C4-2B (cell line): Measurements from ENCODE around the gene CLK3.

Experiments
- H3K27ac ChIP-seq: fragments of 450-650 bp; 2 replicates; pipeline ENCODE4 v1.5.1; 2017
- ZFX ChIP-seq: fragments of 450-650 bp; IDR thresholded peaks from 2 replicates; pipeline ENCODE4 v1.6.1; 2017
- TF ChIP-seq, protein P1 (sequence below): fragments of 450-650 bp; conservative IDR thresholded peaks from 2 replicates; pipeline ENCODE4 v1.5.1; 2017; ENCODE audit warnings: mild to moderate bottlenecking

CLK3 gene

DNA sequence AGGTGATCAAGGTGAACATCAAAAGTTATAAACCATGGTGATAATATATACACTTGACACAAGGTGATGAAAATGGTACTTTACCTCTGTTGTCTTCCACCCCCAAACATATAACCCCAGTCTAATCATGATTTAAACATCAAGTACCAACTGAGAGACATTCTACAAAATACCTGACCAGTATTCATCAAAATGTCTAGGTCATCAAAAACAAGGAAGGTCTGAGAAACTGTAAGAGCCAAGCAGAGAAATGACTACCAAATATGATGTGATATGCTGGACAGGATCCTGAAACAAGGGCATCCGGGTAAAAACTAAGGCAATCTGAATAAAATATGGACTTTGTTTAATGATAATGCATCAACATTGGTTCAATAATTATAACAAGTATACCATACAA lies 52.3 kb downstream of the CLK3 start:
- TF ChIP-seq, protein P1, sequence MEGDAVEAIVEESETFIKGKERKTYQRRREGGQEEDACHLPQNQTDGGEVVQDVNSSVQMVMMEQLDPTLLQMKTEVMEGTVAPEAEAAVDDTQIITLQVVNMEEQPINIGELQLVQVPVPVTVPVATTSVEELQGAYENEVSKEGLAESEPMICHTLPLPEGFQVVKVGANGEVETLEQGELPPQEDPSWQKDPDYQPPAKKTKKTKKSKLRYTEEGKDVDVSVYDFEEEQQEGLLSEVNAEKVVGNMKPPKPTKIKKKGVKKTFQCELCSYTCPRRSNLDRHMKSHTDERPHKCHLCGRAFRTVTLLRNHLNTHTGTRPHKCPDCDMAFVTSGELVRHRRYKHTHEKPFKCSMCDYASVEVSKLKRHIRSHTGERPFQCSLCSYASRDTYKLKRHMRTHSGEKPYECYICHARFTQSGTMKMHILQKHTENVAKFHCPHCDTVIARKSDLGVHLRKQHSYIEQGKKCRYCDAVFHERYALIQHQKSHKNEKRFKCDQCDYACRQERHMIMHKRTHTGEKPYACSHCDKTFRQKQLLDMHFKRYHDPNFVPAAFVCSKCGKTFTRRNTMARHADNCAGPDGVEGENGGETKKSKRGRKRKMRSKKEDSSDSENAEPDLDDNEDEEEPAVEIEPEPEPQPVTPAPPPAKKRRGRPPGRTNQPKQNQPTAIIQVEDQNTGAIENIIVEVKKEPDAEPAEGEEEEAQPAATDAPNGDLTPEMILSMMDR = no peak
- TF ChIP-seq ZFX = no peak
- H3K27ac ChIP-seq = no peak overlapping the region

DNA sequence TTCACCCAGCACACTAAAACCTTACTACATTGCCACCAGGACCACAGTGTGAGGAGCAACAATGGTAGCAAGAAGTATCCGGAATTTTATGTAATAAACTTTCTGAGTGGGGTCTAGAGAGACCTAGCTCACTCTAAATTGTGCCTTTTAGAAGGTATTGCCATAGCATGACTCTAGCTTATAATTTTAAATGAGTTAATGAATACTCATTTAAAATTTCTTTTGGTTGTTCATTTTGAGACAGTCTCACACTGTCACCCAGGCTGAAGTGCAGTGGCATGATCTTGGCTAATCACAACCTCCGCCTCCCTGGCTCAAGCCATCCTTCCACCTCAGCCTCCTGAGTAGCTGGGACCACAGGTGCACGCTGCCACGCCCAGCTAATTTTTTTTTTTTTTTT lies 54.0 kb downstream of the CLK3 start:
- no peak for TF ChIP-seq ZFX
- TF ChIP-seq, protein P1 = no peak
- H3K27ac ChIP-seq = no peak overlapping the region

DNA sequence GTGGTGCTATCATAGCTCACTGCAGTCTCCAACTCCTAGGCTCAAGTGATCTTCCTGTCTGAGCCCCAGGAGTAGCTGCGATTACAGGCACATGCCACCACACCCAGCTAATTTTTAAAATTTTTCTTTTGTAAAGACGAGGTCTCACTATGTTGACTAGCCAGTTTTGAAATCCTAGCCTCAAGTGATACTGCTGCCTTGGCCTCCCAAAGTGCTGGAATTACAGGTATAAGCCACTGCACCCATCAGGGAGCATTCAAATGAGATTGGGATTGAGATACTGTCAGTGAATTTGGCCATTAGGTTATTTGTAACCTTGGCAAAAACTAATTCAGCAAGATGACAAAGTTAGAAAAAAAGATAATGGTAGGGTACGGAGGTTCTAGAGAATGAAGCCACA lies 58.5 kb downstream of the CLK3 start:
- no peak overlapping the region for H3K27ac ChIP-seq
- TF ChIP-seq, protein P1 = no peak
- no peak for TF ChIP-seq ZFX

DNA sequence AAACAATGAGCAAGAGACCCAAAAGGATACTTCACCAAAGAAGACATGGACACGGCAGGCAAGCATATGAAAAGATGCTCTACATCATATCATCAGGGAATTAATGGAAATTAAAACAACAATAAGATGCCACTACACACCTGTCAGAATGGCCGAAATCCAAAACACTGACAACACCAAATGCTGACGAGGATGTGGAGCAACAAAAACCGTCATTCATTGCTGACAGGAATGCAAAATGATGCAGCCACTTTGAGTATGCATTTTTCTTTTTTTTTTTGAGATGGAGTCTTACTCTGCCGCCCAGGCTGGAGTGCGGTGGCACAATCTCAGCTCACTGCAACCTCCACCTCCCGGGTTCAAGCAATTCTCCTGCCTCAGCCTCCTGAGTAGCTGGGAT lies 61.2 kb downstream of the CLK3 start:
- H3K27ac ChIP-seq = no peak overlapping the region
- TF ChIP-seq, protein P1 = no peak
- no peak for TF ChIP-seq ZFX
